GM12801 (cell line): ENCODE data around the gene CHID1.

ENCODE experiments used
- CTCF ChIP-seq: IDR thresholded peaks from one replicate; pipeline ENCODE4 v1.5.1; 2011; ENCODE audit warnings: control low read depth; ENCODE audit not compliant: insufficient read length; ENCODE audit errors: extremely low read depth

The CHID1 gene

GRCh38 chr11:912266-912665 is 1.7 kb upstream of the CHID1 start:
- TF ChIP-seq CTCF = no peak

- no peak for TF ChIP-seq CTCF
Measured at GRCh38 chr11:911890-912219, 1.2 kb upstream of the CHID1 start.

GRCh38 chr11:911031-911889 is 650 bp upstream of the CHID1 start:
- no peak for TF ChIP-seq CTCF

- TF ChIP-seq CTCF = no peak
Measured at GRCh38 chr11:910044-910588, 494 bp downstream of the CHID1 start.

- no peak for TF ChIP-seq CTCF
Measured at GRCh38 chr11:909406-909805, 1.2 kb downstream of the CHID1 start.

- TF ChIP-seq CTCF = no peak
Measured at GRCh38 chr11:908273-908672, 2.3 kb downstream of the CHID1 start.

GRCh38 chr11:907668-908067 is 2.9 kb downstream of the CHID1 start:
- no peak for TF ChIP-seq CTCF

GRCh38 chr11:905952-906351 is 4.7 kb downstream of the CHID1 start:
- TF ChIP-seq CTCF = no peak
